GM19099 (cell line): ENCODE data around the gene LRRC63.

ENCODE experiments used
- POLR2A ChIP-seq: IDR thresholded peaks from 3 replicates; pipeline ENCODE4 v1.6.1; 2011; ENCODE audit warnings: low read depth; ENCODE audit not compliant: insufficient read length; ENCODE audit errors: extremely low read depth

LRRC63 gene

GRCh38 chr13:46176756-46177155, 35.0 kb upstream of the LRRC63 start:
- TF ChIP-seq POLR2A: no peak

- TF ChIP-seq POLR2A: peak; percentile 17
Measured at GRCh38 chr13:46178143-46178542, 33.6 kb upstream of the LRRC63 start.

GRCh38 chr13:46178821-46179220, 32.9 kb upstream of the LRRC63 start:
- TF ChIP-seq POLR2A: no peak

DNA sequence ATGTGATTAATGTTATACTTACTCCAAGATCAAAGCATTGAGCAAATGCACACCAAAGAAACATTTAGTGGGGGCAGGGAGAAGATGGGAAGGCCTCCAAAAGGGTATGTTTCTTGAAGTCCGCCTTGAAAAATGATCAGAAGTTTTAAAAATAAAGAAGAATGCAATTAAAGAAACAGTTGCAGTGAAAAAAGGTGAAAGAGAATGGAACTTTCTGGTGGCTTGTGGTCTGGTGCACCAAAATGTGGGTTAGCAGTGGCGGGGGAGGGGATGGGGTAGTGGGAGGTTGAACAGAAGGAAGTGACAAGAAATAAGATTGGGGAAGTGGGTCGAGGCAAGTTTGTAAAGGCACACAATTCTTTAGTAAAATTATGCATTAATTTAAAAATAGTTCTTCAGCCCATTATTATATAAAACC, 32.2 kb upstream of the LRRC63 start:
- TF ChIP-seq POLR2A: no peak

GRCh38 chr13:46179969-46180763, 31.6 kb upstream of the LRRC63 start:
- peak; percentile 11 for TF ChIP-seq POLR2A

DNA sequence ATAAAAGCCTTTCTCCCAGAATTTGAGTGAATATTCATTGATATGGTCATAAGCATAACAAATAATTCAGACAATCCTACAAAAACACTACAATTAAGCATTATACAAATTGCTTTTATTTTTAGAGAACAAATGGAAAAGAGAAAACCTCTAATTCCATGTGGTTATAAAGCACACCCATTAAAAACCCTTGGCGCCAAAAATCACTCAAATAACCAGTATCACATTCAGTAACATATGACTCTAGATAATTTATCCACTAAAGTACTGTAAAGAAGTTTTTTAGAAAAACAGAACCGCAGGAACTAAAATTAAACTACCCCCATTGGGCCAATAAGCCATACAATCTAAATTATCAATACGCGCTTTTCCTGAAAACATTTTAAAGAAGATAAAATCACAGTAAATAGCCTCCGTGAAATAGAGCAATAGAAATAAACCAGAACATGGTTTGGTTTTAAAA, 30.3 kb upstream of the LRRC63 start:
- no peak for TF ChIP-seq POLR2A

GRCh38 chr13:46181840-46182490, 29.8 kb upstream of the LRRC63 start, which contains the start of gene LCP1:
TSS of gene LCP1 (minus strand) at chr13:46182177. CDS start at chr13:46159662, 22,515 bp downstream.
- TF ChIP-seq POLR2A: peak; percentile 99

DNA sequence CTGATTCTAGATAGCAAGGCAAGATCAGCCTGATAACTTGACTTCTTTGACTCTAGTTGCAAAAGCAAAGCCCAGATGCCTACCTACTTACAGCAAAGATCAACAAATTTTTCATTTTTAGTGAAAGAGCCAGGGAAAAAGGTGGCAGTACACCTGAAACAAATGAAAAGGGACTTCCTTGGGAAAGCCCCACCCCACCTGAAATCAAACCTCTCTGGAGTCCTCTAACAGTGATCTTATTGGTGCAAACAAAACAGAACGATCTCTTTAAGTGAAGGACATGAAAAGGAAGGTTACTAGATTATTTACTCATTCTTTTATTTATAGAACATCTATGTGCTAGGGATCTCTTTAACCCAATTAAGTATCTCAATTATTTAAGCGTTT, 29.2 kb upstream of the LRRC63 start:
- no peak for TF ChIP-seq POLR2A

DNA sequence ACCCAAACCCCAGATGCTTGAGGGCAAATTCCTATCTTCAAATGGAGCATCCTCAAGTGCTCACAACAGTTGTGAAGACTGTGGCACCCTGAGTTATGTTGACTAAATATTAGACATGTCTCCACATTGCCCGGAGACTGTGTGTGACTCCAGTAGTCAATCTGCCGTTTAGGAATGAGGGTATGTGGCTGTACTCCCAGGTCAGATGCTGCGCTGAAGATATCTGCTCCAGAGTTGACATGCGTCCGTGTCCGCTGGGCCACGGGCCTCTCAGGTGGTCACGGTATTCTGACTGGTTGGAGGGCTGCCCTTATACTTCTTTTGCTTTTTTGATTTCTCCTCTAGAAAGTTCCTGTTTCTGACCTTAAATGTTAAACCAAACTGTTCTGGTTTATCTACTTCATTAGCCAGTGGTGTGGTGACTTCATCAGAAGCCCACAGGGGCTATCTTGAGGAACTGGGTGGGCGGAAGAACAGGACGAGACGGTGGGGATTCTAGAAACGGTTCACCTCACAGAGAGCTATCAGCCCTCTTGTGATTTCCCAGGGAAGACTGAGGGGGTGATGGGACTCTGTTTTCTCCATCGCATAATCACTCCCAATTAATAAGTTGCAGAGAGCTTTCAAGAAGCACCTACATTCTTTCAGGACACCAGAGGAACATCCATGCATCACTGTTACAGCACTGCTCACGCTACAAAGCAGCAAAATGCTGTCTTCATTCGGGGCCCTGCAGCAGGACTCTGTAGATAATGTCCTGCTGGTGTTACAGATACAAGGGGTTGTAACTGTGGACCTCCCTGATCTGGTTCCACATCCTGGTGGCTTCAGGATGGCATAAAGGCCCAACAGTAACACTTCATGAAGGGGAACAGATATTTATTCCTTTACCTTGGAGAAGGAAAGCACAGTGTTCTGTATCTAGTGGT, 28.4 kb upstream of the LRRC63 start:
- no peak for TF ChIP-seq POLR2A

DNA sequence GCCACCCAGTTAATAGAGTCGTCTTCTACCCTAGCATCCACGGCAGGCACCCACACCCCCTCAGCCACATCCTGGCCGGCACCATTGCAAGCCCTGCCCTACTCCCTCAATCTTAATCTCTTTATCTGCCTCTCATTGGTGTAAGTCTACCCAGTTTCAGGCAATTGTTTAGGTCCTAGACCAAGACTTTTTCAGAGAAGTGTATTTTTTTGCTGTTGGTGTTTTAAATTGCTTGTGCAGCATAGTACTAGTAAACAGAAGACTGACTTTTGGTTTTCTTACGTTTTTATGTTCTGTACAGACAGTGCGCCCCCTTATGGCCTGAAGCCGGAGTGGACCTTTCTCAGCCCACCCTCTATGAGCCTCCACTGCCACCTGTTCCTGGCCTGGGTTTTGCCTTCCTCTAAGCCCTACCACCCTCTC, 27.4 kb upstream of the LRRC63 start:
- TF ChIP-seq POLR2A: peak; percentile 27

GRCh38 chr13:46185634-46186033, 26.1 kb upstream of the LRRC63 start:
- TF ChIP-seq POLR2A: no peak

- TF ChIP-seq POLR2A: no peak
Measured at GRCh38 chr13:46192412-46192811, 19.3 kb upstream of the LRRC63 start.

DNA sequence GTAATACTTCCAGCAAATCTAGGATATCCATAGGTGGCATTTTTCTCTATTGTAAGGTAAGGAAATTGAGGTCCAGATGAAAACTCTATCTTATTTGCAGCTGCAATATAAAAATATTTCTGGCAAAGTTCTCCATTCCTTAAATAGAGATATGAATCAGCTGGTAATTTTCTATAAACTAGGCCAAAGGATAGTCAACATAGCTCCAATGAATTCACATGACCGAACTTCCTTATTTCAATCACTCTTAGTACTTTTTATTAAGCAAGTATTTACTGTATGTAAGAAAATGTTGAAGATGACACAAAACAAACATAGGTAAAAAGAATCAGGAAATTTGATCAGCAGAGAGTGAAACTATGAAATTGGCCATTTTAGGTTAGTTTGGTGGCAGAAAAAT, 16.7 kb upstream of the LRRC63 start:
- TF ChIP-seq POLR2A: no peak

DNA sequence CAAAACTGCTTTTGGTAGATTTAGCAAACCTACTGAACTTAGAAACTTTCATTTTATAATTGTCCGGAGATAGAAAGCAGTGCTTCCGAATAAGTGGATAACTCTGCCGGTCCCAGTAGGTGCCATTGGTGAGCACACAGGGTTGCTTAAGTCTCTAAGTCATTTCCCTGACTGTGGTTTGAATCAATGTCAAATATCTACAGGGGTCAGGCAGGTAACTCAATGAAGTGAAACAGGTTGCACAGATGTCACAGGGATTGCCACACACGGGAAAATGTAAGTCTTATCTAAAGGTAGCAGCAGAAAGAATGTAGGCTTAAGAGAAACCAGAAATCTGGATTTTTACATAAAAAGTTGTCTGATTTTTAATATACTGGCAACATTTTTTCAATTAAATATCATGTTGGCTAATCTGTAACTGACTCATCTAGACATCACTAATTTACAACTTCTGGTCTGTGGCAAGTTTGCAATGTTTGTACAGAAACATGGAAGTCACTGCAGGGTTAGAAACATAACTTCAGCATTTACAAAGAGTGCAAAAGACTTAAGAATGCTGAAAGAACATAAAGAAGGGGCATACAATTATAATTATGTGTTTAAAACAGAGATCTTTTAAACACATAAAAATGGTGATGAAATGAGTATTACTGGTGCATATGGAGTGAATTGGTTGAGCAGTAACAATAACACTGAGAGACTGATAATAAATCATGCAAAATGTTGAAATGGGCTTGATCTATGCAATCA, 14.3 kb upstream of the LRRC63 start:
- no peak for TF ChIP-seq POLR2A
